Islet precursor cell (in vitro differentiated cells): ENCODE results near the gene ESR2.
"Not testable (repeated sequence)": the region's sequence is repeated elsewhere in the genome, so short reads cannot be mapped to it uniquely, and the experiment has no call there.

ENCODE experiments used
- DNase-seq: peaks from one replicate; pipeline ENCODE4 v3.0.0-alpha.2; 2018

ESR2 gene

GRCh38 chr14:64220056-64220455, 74.1 kb downstream of the ESR2 start:
- DNase-seq = no peak

GRCh38 chr14:64218344-64219240, 75.6 kb downstream of the ESR2 start:
- no peak for DNase-seq

GRCh38 chr14:64217834-64218233, 76.3 kb downstream of the ESR2 start:
- DNase-seq = no peak

- no peak for DNase-seq
Measured at GRCh38 chr14:64217308-64217707, 76.9 kb downstream of the ESR2 start.

GRCh38 chr14:64215978-64216377, 78.2 kb downstream of the ESR2 start:
- no peak for DNase-seq

- no peak for DNase-seq
Measured at GRCh38 chr14:64215274-64215673, 78.9 kb downstream of the ESR2 start.

- DNase-seq = no peak
Measured at GRCh38 chr14:64213853-64214570, 80.2 kb downstream of the ESR2 start.

GRCh38 chr14:64213086-64213485, 81.1 kb downstream of the ESR2 start:
- no peak for DNase-seq

GRCh38 chr14:64212666-64213065, 81.5 kb downstream of the ESR2 start:
- no peak for DNase-seq

GRCh38 chr14:64210912-64211311, 83.3 kb downstream of the ESR2 start:
- not testable (repeated sequence) for DNase-seq

- no peak for DNase-seq
Measured at GRCh38 chr14:64210216-64210615, 84.0 kb downstream of the ESR2 start.

GRCh38 chr14:64209444-64210131, 84.6 kb downstream of the ESR2 start:
- no peak for DNase-seq

GRCh38 chr14:64208981-64209380, 85.2 kb downstream of the ESR2 start:
- no peak for DNase-seq

GRCh38 chr14:64208261-64208660, 85.9 kb downstream of the ESR2 start:
- no peak for DNase-seq

GRCh38 chr14:64203366-64204006, 90.7 kb downstream of the ESR2 start:
- DNase-seq = no peak

- DNase-seq = no peak
Measured at GRCh38 chr14:64202716-64203115, 91.5 kb downstream of the ESR2 start.

- no peak for DNase-seq
Measured at GRCh38 chr14:64201921-64202545, 92.1 kb downstream of the ESR2 start.

- no peak for DNase-seq
Measured at GRCh38 chr14:64201296-64201695, 92.9 kb downstream of the ESR2 start.

- peak; percentile 75 for DNase-seq
Measured at GRCh38 chr14:64200170-64200569, 94.0 kb downstream of the ESR2 start.

GRCh38 chr14:64198486-64198885, 95.7 kb downstream of the ESR2 start:
- no peak for DNase-seq

GRCh38 chr14:64197996-64198395, 96.2 kb downstream of the ESR2 start:
- no peak for DNase-seq

- peak; percentile 84 for DNase-seq
Measured at GRCh38 chr14:64196814-64197411, 97.3 kb downstream of the ESR2 start.
